HCT116 (cell line): ENCODE measurements around the gene PHC1. TPM values are rescaled to one million over a fixed set of nuclear protein-coding genes. Genes with fewer than 3 reads are reported as not detected.

Experiments
- ATAC-seq: fragments of 200-7000 bp; cut with Tn5 transposase; 2 replicates; pipeline ENCODE4 v1.9.1; 2020; ENCODE audit warnings: mild to moderate bottlenecking, moderate library complexity
- BruUV-seq: library from RNA; stranded (reverse); fragments of 400-500 nt; replicated peaks from 2 replicates; lab custom pipeline; 2021; lab: Mats Ljungman, UMichigan
- CTCF ChIA-PET: fragments of 300-600 bp; sonication (Branson Sonifier 250); formaldehyde crosslinking; loops from one replicate; lab custom pipeline; 2021; ENCODE audit warnings: antibody characterized with exemption; lab: Charles Lee
- POLR2A ChIA-PET: fragments of 300-600, 350-600 bp; sonication (Branson Sonifier 250); formaldehyde crosslinking; loops from one replicate; lab custom pipeline; 2021; ENCODE audit warnings: antibody characterized with exemption; lab: Charles Lee
- RAD21 ChIA-PET, 2 experiments: fragments of 300-600 bp; sonication (Branson Sonifier 250); formaldehyde crosslinking; loops; one replicate each; lab custom pipeline; 2023; ENCODE audit warnings: low total read pairs in 2 of 2; ENCODE audit not compliant: uncharacterized antibody in 2 of 2, unreplicated experiment in 2 of 2, low non-redundant PET in 1 of 2; lab: Charles Lee
- DNase-seq: peaks from one replicate; pipeline ENCODE4 v3.0.0-alpha.2; 2010; ENCODE audit warnings: low read depth, low spot score
- H2AFZ ChIP-seq: fragments of 200-600 bp; shearing (Covaris generic), sonication (generic); 2 replicates; pipeline ENCODE4 v1.6.1; 2017; ENCODE audit warnings: low read depth, mixed run types, mixed read lengths, antibody characterized with exemption, low read length; ENCODE audit not compliant: poor library complexity, severe bottlenecking
- H3K27ac ChIP-seq: 2 replicates; pipeline ENCODE4 v1.5.1; 2012; ENCODE audit warnings: low read depth, low read length
- H3K27me3 ChIP-seq: fragments of 200-600 bp; sonication (generic); 2 replicates; pipeline ENCODE4 v1.6.1; 2016; ENCODE audit warnings: mixed run types, low read length, mixed read lengths; ENCODE audit not compliant: insufficient read depth
- H3K36me3 ChIP-seq, 2 experiments: fragments of 200-500 bp in 1 of 2; fragments of 200-600 bp in 1 of 2; sonication (Bioruptor generic) in 1 of 2; sonication (generic) in 1 of 2; 2 replicates each; pipeline versions ENCODE4 v1.5.1 to v1.6.1; 2014 to 2016; ENCODE audit warnings: low read length in 2 of 2, inconsistent platforms in 1 of 2, mixed read lengths in 1 of 2, mixed run types in 1 of 2; ENCODE audit not compliant: insufficient read depth in 2 of 2, control insufficient read depth in 1 of 2
- H3K4me1 ChIP-seq, 2 experiments: fragments of 200-600 bp in 1 of 2; sonication (generic) in 1 of 2; 2 replicates each; pipeline versions ENCODE4 v1.5.1 to v1.6.1; 2012 to 2017; ENCODE audit warnings: low read length in 2 of 2, inconsistent platforms in 1 of 2, mild to moderate bottlenecking in 1 of 2, mixed read lengths in 1 of 2, mixed run types in 1 of 2, moderate library complexity in 1 of 2; ENCODE audit not compliant: insufficient read depth in 2 of 2, control insufficient read depth in 1 of 2
- H3K4me2 ChIP-seq: fragments of 200-600 bp; sonication (generic); 2 replicates; pipeline ENCODE4 v1.6.1; 2017; ENCODE audit warnings: mixed run types, low read length, mixed read lengths
- H3K4me3 ChIP-seq, 2 experiments: fragments of 200-600 bp in 1 of 2; sonication (generic) in 1 of 2; replicated peaks in 1 of 2; 2 replicates each; pipeline ENCODE4 v1.5.1; 2011 to 2016; ENCODE audit warnings: low read length in 2 of 2, control low read depth in 1 of 2, low read depth in 1 of 2, mild to moderate bottlenecking in 1 of 2, mixed read lengths in 1 of 2, mixed run types in 1 of 2
- H3K79me2 ChIP-seq: fragments of 200-600 bp; sonication (generic); 2 replicates; pipeline ENCODE4 v1.6.1; 2017; ENCODE audit warnings: mild to moderate bottlenecking, mixed run types, low read length, moderate library complexity, mixed read lengths; ENCODE audit not compliant: insufficient read depth
- H3K9ac ChIP-seq: fragments of 200-600 bp; sonication (generic); 2 replicates; pipeline ENCODE4 v1.6.1; 2016; ENCODE audit warnings: low read length, mixed read lengths
- H3K9me2 ChIP-seq: fragments of 200-600 bp; sonication (generic), shearing (Covaris generic); 2 replicates; pipeline ENCODE4 v1.6.1; 2017; ENCODE audit warnings: mixed run types, mild to moderate bottlenecking, moderate library complexity; ENCODE audit not compliant: insufficient read depth
- H3K9me3 ChIP-seq, 2 experiments: fragments of 200-500 bp in 1 of 2; fragments of 200-600 bp in 1 of 2; sonication (Bioruptor generic) in 1 of 2; sonication (generic) in 1 of 2; 2 replicates each; pipeline ENCODE4 v1.6.1; 2014 to 2017; ENCODE audit warnings: low read length in 2 of 2, mixed read lengths in 2 of 2, inconsistent platforms in 1 of 2, low read depth in 1 of 2, mild to moderate bottlenecking in 1 of 2, mixed run types in 1 of 2, moderate library complexity in 1 of 2; ENCODE audit not compliant: control insufficient read depth in 1 of 2, insufficient read depth in 1 of 2
- H4K20me1 ChIP-seq: fragments of 200-600 bp; sonication (generic), shearing (Covaris generic); 2 replicates; pipeline ENCODE4 v1.6.1; 2017; ENCODE audit warnings: mixed run types, mild to moderate bottlenecking, moderate library complexity; ENCODE audit not compliant: insufficient read depth
- ATF3 ChIP-seq: IDR thresholded peaks from 2 replicates; pipeline ENCODE4 v1.6.1; 2012
- CBX3 ChIP-seq: IDR thresholded peaks from 2 replicates; pipeline ENCODE4 v1.6.1; 2012; ENCODE audit warnings: low read depth
- CEBPB ChIP-seq: IDR thresholded peaks from 2 replicates; pipeline ENCODE4 v1.6.1; 2012; ENCODE audit warnings: low read depth
- CTCF ChIP-seq, 3 experiments: fragments of 200-600 bp in 1 of 3; sonication (generic) in 1 of 3; IDR thresholded peaks in 2 of 3; conservative IDR thresholded peaks in 1 of 3; 2 replicates each; pipeline ENCODE4 v1.5.1; 2012 to 2017; ENCODE audit warnings: low read depth in 2 of 3, low read length in 2 of 3, antibody characterized with exemption in 1 of 3, borderline replicate concordance in 1 of 3, control low read depth in 1 of 3, mild to moderate bottlenecking in 1 of 3, mixed read lengths in 1 of 3, mixed run types in 1 of 3, moderate library complexity in 1 of 3; ENCODE audit not compliant: insufficient read depth in 1 of 3
- EGR1 ChIP-seq: IDR thresholded peaks from 2 replicates; pipeline ENCODE4 v1.6.1; 2012; ENCODE audit warnings: low read depth
- ELF1 ChIP-seq: IDR thresholded peaks from 2 replicates; pipeline ENCODE4 v1.6.1; 2012; ENCODE audit warnings: low read depth, borderline replicate concordance
- EZH2 ChIP-seq: fragments of 200-600 bp; sonication (generic); IDR thresholded peaks from 2 replicates; pipeline ENCODE4 v1.6.1; 2017; ENCODE audit warnings: antibody characterized with exemption, mixed run types
- EZH2phosphoT487 ChIP-seq: fragments of 200-600 bp; IDR thresholded peaks from 2 replicates; pipeline ENCODE4 v1.6.1; 2018; ENCODE audit warnings: antibody characterized with exemption, borderline replicate concordance
- FOSL1 ChIP-seq: IDR thresholded peaks from 2 replicates; pipeline ENCODE4 v1.6.1; 2012; ENCODE audit warnings: low read depth
- MAX ChIP-seq: IDR thresholded peaks from 2 replicates; pipeline ENCODE4 v1.6.1; 2012
- POLR2AphosphoS5 ChIP-seq: IDR thresholded peaks from 2 replicates; pipeline ENCODE4 v1.6.1; 2011; ENCODE audit warnings: mild to moderate bottlenecking, low read depth, low read length, moderate library complexity
- RAD21 ChIP-seq: IDR thresholded peaks from 2 replicates; pipeline ENCODE4 v1.6.1; 2012; ENCODE audit warnings: low read depth, mild to moderate bottlenecking
- REST ChIP-seq: IDR thresholded peaks from 2 replicates; pipeline ENCODE4 v1.6.1; 2012; ENCODE audit warnings: low read depth
- SIN3A ChIP-seq: IDR thresholded peaks from 2 replicates; pipeline ENCODE4 v1.6.1; 2012; ENCODE audit warnings: low read depth
- SRF ChIP-seq: IDR thresholded peaks from 2 replicates; pipeline ENCODE4 v1.6.1; 2012; ENCODE audit warnings: low read depth
- TCF7L2 ChIP-seq: IDR thresholded peaks from 2 replicates; pipeline ENCODE4 v1.7.0; 2011; ENCODE audit warnings: borderline replicate concordance, inconsistent platforms; ENCODE audit not compliant: insufficient read depth, insufficient read length; ENCODE audit errors: extremely low read depth
- ZBTB33 ChIP-seq: IDR thresholded peaks from 2 replicates; pipeline ENCODE4 v1.6.1; 2011; ENCODE audit warnings: mild to moderate bottlenecking, low read length, moderate library complexity; ENCODE audit not compliant: insufficient replicate concordance; ENCODE audit errors: extremely low read depth
- ZFX ChIP-seq: fragments of 450-650 bp; IDR thresholded peaks from 2 replicates; pipeline ENCODE4 v1.6.1; 2017
- ZNF274 ChIP-seq: fragments of 200-500 bp; sonication (Bioruptor generic); IDR thresholded peaks from 2 replicates; pipeline ENCODE4 v1.6.1; 2014; ENCODE audit warnings: mild to moderate bottlenecking, low read depth, low read length, inconsistent platforms
- intact Hi-C: fragments of 100-400 bp; cut with micrococcal nuclease; formaldehyde crosslinking; loops from 2 replicates; pipeline ENCODE4 v1.10.0; 2022
- total RNA-seq: library from RNA; stranded (reverse); gene quantifications from one replicate; pipeline ENCODE4 v1.2.1, GENCODE V29; 2021; ENCODE audit not compliant: unreplicated experiment

The PHC1 gene
- total RNA-seq, 1 experiment from 2014 or later, result 22.8 TPM

DNA sequence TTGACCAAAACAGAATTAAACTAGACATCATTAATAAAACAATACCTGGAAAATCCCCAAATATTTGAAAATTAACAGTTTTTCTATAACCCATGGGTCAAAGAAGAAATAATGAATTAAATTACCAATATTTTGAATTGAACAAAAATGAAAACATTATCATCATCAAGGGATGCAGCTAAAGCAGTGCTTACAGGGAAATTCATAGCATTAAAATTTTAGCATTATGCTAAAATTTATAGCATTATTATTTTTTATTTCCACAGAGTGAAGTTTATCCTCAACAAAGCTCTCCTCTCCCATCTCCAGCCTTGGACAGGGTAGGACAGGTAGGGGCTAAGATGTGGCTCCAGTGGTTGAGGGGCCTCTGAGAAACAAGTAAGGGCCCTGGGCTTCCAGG, 54.5 kb downstream of the PHC1 start:
- POLR2A ChIA-PET, result no interaction called here
- Histone ChIP-seq H3K9me3 (peaks cover 7 to 11% of the 10 kb centered on the region in 2 experiments; a peak in 2 of 4 replicates), H3K9me2 (no peaks in the 10 kb centered on the region), H3K27ac (no peak overlapping the region), H3K4me2 (no peak overlapping the region), H3K79me2 (no peaks in the 10 kb centered on the region), H4K20me1 (no peaks in the 10 kb centered on the region)
- no peak for ATAC-seq
- RAD21 ChIA-PET, result no interaction called here
- TF ChIP-seq ZBTB33, result no peak
- no peak for TF ChIP-seq CBX3
- no peak for TF ChIP-seq ATF3
- no peak for TF ChIP-seq CEBPB
- no peak for TF ChIP-seq ELF1
- no peak for TF ChIP-seq ZFX
- no peak for TF ChIP-seq RAD21
- TF ChIP-seq TCF7L2, result no peak
- TF ChIP-seq FOSL1, result no peak
- TF ChIP-seq EZH2phosphoT487, result no peak
- no peak for TF ChIP-seq POLR2AphosphoS5
- TF ChIP-seq ZNF274, result no peak
- TF ChIP-seq SIN3A, result no peak
- TF ChIP-seq CTCF (IDR thresholded peaks at IDR 0.05 in 2 of 3, conservative IDR thresholded peaks at IDR 0.05 in 1 of 3; ENCODE audit: borderline replicate concordance in 1 of 3, insufficient read depth in 1 of 3, low read depth in 2 of 3, low read length in 2 of 3), result no peak
- TF ChIP-seq SRF, result no peak
- TF ChIP-seq EGR1, result no peak
- no peak for TF ChIP-seq MAX
- TF ChIP-seq EZH2, result no peak
- no peak for TF ChIP-seq REST
- TF ChIP-seq, all 23 proteins: peak for 0
- CTCF ChIA-PET, result no interaction called here
- Histone ChIP-seq H3K4me1 (no peaks in the 10 kb centered on the region), H3K27me3 (no peaks in the 10 kb centered on the region), H3K36me3 (no peaks in the 10 kb centered on the region), H2AFZ (no peak overlapping the region), H3K9ac (no peak overlapping the region), H3K4me3 (no peak overlapping the region)
- intact Hi-C loops, result no loop called here
- no peak for DNase-seq
- BruUV-seq, result no TSS peak
